CD14-positive monocyte (primary cell): ENCODE measurements around the gene CKAP5. TPM values are rescaled to one million over a fixed set of nuclear protein-coding genes. Genes with fewer than 3 reads are reported as not detected.

Experiments used
- DNase-seq, 3 donors: peaks; one replicate each; pipeline ENCODE4 v3.0.0-alpha.2; 2011 to 2022
- H2AFZ ChIP-seq: 2 replicates; pipeline ENCODE4 v1.6.0; 2012; ENCODE audit warnings: mild to moderate bottlenecking, low read depth, low read length, inconsistent platforms; ENCODE audit not compliant: insufficient read depth, poor library complexity, severe bottlenecking
- H3K27ac ChIP-seq, 2 donors: 1 replicate in 1 of 2; 2 replicates in 1 of 2; pipeline ENCODE4 v1.5.1; 2012 to 2013; ENCODE audit warnings: low read length in 2 of 2, control low read depth in 1 of 2, inconsistent platforms in 1 of 2, low read depth in 1 of 2, mild to moderate bottlenecking in 1 of 2
- H3K27me3 ChIP-seq, 2 donors: one replicate each; pipeline versions ENCODE4 v1.6.0 to v1.6.1; 2011 to 2013; ENCODE audit warnings: low read length in 2 of 2; ENCODE audit not compliant: control insufficient read depth in 2 of 2, insufficient read depth in 2 of 2
- H3K36me3 ChIP-seq, 2 donors: replicated peaks in 1 of 2; 1 replicate in 1 of 2; 2 replicates in 1 of 2; pipeline versions ENCODE4 v1.5.1 to v1.6.1; 2012 to 2013; ENCODE audit warnings: low read length in 2 of 2, control low read depth in 1 of 2, inconsistent platforms in 1 of 2, mild to moderate bottlenecking in 1 of 2; ENCODE audit not compliant: insufficient read depth in 2 of 2, control insufficient read depth in 1 of 2
- H3K4me1 ChIP-seq, 2 donors: 1 replicate in 1 of 2; 2 replicates in 1 of 2; pipeline versions ENCODE4 v1.5.1 to v1.6.1; 2012 to 2013; ENCODE audit warnings: low read length in 2 of 2, control low read depth in 1 of 2, inconsistent platforms in 1 of 2, mild to moderate bottlenecking in 1 of 2, moderate library complexity in 1 of 2; ENCODE audit not compliant: insufficient read depth in 2 of 2, control insufficient read depth in 1 of 2
- H3K4me2 ChIP-seq: replicated peaks from 2 replicates; pipeline ENCODE3; 2012; ENCODE audit warnings: low read length, moderate library complexity, mild to moderate bottlenecking; ENCODE audit not compliant: poor library complexity, severe bottlenecking; ENCODE audit errors: extremely low read depth
- H3K4me3 ChIP-seq, 3 experiments: fragments of 200-600 bp in 1 of 3; sonication (generic) in 1 of 3; replicated peaks in 1 of 3; 1 replicate in 2 of 3; 2 replicates in 1 of 3; pipeline ENCODE4 v1.5.1; 2011 to 2013; ENCODE audit warnings: low read length in 3 of 3, mild to moderate bottlenecking in 3 of 3, control low read depth in 2 of 3, low read depth in 2 of 3, inconsistent platforms in 1 of 3, moderate library complexity in 1 of 3
- H3K79me2 ChIP-seq: 2 replicates; pipeline ENCODE4 v1.6.0; 2012; ENCODE audit warnings: mild to moderate bottlenecking, control low read depth, inconsistent platforms, low read length, moderate library complexity; ENCODE audit not compliant: insufficient read depth
- H3K9ac ChIP-seq: 2 replicates; pipeline ENCODE4 v1.6.0; 2017; ENCODE audit warnings: low read length, mild to moderate bottlenecking; ENCODE audit not compliant: insufficient read depth, poor library complexity, severe bottlenecking
- H3K9me3 ChIP-seq, 2 donors: replicated peaks in 1 of 2; 1 replicate in 1 of 2; 2 replicates in 1 of 2; pipeline versions ENCODE4 v1.5.1 to v1.6.1; 2012 to 2013; ENCODE audit warnings: low read length in 2 of 2, control low read depth in 1 of 2; ENCODE audit not compliant: control insufficient read depth in 1 of 2, insufficient read depth in 1 of 2
- H4K20me1 ChIP-seq: 2 replicates; pipeline ENCODE4 v1.6.0; 2012; ENCODE audit warnings: mild to moderate bottlenecking, low read length, control low read depth, moderate library complexity; ENCODE audit not compliant: insufficient read depth
- H3K27ac Mint-ChIP-seq, 7 donors: one replicate each; pipeline ENCODE4 v1.8.0; 2020; ENCODE audit warnings: mild to moderate bottlenecking in 7 of 7, mixed read lengths in 7 of 7, moderate library complexity in 6 of 7, inconsistent platforms in 2 of 7
- H3K27me3 Mint-ChIP-seq, 3 donors: one replicate each; pipeline ENCODE4 v1.8.0; 2021 to 2022; ENCODE audit warnings: low read depth in 3 of 3, mild to moderate bottlenecking in 3 of 3, mixed read lengths in 3 of 3, moderate library complexity in 3 of 3, inconsistent platforms in 1 of 3
- H3K36me3 Mint-ChIP-seq, 2 donors: one replicate each; pipeline ENCODE4 v1.8.0; 2020; ENCODE audit warnings: mixed read lengths in 2 of 2, inconsistent platforms in 1 of 2, mild to moderate bottlenecking in 1 of 2
- H3K4me1 Mint-ChIP-seq: one replicate; pipeline ENCODE4 v1.8.0; 2020; ENCODE audit warnings: mild to moderate bottlenecking, mixed read lengths
- H3K4me3 Mint-ChIP-seq, 2 donors: one replicate each; pipeline ENCODE4 v1.8.0; 2020; ENCODE audit warnings: mild to moderate bottlenecking in 2 of 2, mixed read lengths in 2 of 2, moderate library complexity in 1 of 2
- H3K9me3 Mint-ChIP-seq, 7 donors: one replicate each; pipeline ENCODE4 v1.8.0; 2020 to 2022; ENCODE audit warnings: mixed read lengths in 7 of 7, mild to moderate bottlenecking in 6 of 7, moderate library complexity in 6 of 7, inconsistent platforms in 2 of 7
- WGBS: methylation state at CpG from one replicate; pipeline ENCODE4 v1.1.5; 2013; ENCODE audit warnings: missing lambda C conversion rate; ENCODE audit not compliant: insufficient coverage; 5-methylcytosine and 5-hydroxymethylcytosine counted together
- intact Hi-C, 2 donors: fragments of 100-400 bp; cut with micrococcal nuclease; formaldehyde crosslinking; loops; one replicate each; pipeline versions ENCODE4 v1.15.0 to v1.15.1; 2023
- polyA plus RNA-seq, 3 donors: library from polyadenylated mRNA; depleted of rRNA in 1 of 3; unstranded in 2 of 3; stranded (reverse) in 1 of 3; fragments of 300-500 nt in 2 of 3; fragments of >200 nt in 1 of 3; fragmentation: Illumina TruSeq in 2 of 3; gene quantifications; 1 replicate in 2 of 3; 2 replicates in 1 of 3; pipeline ENCODE4 v1.2.3, GENCODE V29; 2012 to 2021
- TF ChIP-seq, protein P1 (sequence below): fragments of 200-600 bp; IDR thresholded peaks from one replicate; pipeline ENCODE4 v1.8.0; 2022; ENCODE audit warnings: antibody characterized with exemption, mild to moderate bottlenecking

The CKAP5 gene
- polyA plus RNA-seq, 3 donors = 6.4 to 10.2 (median 7.9) TPM

DNA sequence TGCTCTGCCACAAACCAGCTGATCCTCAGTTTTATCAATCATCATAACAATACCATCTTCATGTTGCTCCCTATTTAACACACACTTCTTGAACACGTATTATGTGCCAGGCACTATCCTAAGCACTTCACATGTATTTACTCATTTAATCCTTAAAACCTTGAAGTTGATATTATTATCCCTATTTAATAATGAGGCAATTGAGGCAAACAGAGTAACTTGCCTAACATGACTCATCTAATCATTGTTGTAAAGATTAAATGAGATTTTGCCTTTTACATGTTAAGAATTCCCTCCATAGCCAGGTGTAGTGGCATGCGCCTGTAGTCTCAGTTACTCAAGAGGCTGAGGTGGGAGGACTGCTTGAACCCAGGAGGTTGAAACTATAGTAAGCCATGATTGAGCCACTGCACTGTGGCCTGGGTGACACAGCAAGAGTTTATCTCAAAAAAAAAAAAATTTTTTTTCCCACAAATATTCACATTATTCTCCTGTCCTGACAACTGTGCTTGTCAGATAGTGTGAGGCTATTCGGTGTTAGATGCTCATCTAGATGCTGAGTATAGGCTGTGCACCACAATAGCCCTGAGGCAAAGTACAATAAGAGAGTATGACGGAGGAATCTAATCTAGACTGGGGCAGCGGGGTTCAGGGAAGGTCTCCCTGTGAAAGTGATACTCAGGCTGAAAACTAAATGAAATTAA is 13.4 kb downstream of the CKAP5 start:
- Mint-ChIP-seq H3K4me3 (no peak overlapping the region), H3K36me3 (peaks cover 3 to 13% of the 10 kb centered on the region in 2 donors), H3K4me1 (peaks cover 18% of the 10 kb centered on the region), H3K9me3 (no peaks in the 10 kb centered on the region), H3K27me3 (no peaks in the 10 kb centered on the region), H3K27ac (peak overlapping the region in 3 of 7 donors; percentile 2 to 47 (median 4))
- H3K9ac ChIP-seq = no peak overlapping the region
- H3K9me3 ChIP-seq = no peaks in the 10 kb centered on the region
- TF ChIP-seq, protein P1, sequence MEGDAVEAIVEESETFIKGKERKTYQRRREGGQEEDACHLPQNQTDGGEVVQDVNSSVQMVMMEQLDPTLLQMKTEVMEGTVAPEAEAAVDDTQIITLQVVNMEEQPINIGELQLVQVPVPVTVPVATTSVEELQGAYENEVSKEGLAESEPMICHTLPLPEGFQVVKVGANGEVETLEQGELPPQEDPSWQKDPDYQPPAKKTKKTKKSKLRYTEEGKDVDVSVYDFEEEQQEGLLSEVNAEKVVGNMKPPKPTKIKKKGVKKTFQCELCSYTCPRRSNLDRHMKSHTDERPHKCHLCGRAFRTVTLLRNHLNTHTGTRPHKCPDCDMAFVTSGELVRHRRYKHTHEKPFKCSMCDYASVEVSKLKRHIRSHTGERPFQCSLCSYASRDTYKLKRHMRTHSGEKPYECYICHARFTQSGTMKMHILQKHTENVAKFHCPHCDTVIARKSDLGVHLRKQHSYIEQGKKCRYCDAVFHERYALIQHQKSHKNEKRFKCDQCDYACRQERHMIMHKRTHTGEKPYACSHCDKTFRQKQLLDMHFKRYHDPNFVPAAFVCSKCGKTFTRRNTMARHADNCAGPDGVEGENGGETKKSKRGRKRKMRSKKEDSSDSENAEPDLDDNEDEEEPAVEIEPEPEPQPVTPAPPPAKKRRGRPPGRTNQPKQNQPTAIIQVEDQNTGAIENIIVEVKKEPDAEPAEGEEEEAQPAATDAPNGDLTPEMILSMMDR = no peak
- peaks cover 99% of the 10 kb centered on the region for H3K79me2 ChIP-seq
- H3K4me1 ChIP-seq = no peaks in the 10 kb centered on the region
- DNase-seq = no peak
- 87% methylated on average over 3 of the region's 5 CpGs for WGBS
- H3K36me3 ChIP-seq = no peaks in the 10 kb centered on the region
- peak overlapping the region in 1 of 2 donors; percentile 20 for H3K27ac ChIP-seq
- peaks cover 8% of the 10 kb centered on the region for H4K20me1 ChIP-seq
- H2AFZ ChIP-seq = no peak overlapping the region
- no peaks in the 10 kb centered on the region for H3K27me3 ChIP-seq
- H3K4me3 ChIP-seq = no peak overlapping the region
- intact Hi-C loops = no loop called here
- no peak overlapping the region for H3K4me2 ChIP-seq

DNA sequence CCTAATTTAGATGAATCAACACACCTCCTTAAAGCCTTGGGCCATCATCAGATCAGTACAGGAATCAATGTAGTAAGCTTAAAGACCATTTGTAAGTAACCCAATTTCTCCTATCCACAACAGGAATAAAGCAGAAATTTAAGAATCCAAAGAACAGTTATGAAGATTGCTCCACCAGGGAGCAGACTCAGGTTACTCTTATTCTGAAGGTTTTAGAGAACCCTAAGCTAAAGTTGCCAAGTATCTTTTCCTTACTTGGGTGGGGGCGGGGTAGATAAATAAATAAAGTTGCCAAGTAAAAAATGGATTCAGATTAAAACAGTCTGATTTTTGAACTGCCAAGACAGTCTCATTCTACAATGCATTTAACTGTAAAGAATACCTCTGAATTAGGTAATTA is 18.1 kb downstream of the CKAP5 start:
- no CpG with 5 or more reads among the region's 1 CpG for WGBS
- Histone ChIP-seq H3K36me3 (no peaks in the 10 kb centered on the region), H4K20me1 (peaks cover 12% of the 10 kb centered on the region), H3K4me1 (peaks cover 11 to 13% of the 10 kb centered on the region in 2 donors), H3K27ac (peak overlapping the region in 1 of 2 donors; percentile 20), H3K9ac (no peak overlapping the region), H3K79me2 (peaks cover 100% of the 10 kb centered on the region), H2AFZ (no peak overlapping the region), H3K4me2 (no peak overlapping the region), H3K9me3 (no peaks in the 10 kb centered on the region), H3K4me3 (no peak overlapping the region), H3K27me3 (no peaks in the 10 kb centered on the region)
- H3K9me3 Mint-ChIP-seq = no peaks in the 10 kb centered on the region
- H3K4me1 Mint-ChIP-seq = peaks cover 23% of the 10 kb centered on the region
- no peak overlapping the region for H3K4me3 Mint-ChIP-seq
- peaks cover 2 to 7% of the 10 kb centered on the region in 2 donors for H3K36me3 Mint-ChIP-seq
- no peaks in the 10 kb centered on the region for H3K27me3 Mint-ChIP-seq
- peak overlapping the region in 1 of 7 donors; percentile 46 for H3K27ac Mint-ChIP-seq
- no peak for DNase-seq
- intact Hi-C loops = no loop called here
- TF ChIP-seq, protein P1 = no peak
